HG03354 (cell line): ENCODE data around the gene STAT6.
"Not testable (repeated sequence)": the region's sequence is repeated elsewhere in the genome, so short reads cannot be mapped to it uniquely, and the experiment has no call there.

Experiments used
- ATAC-seq: cut with Tn5 transposase; IDR thresholded peaks from one replicate; pipeline ENCODE4 v1.9.1; 2021; ENCODE audit warnings: mild to moderate bottlenecking; ENCODE audit not compliant: unreplicated experiment, poor library complexity, severe bottlenecking

Gene STAT6

GRCh38 chr12:57128519-57129247, 17.5 kb upstream of the STAT6 start:
- ATAC-seq, result no peak

DNA sequence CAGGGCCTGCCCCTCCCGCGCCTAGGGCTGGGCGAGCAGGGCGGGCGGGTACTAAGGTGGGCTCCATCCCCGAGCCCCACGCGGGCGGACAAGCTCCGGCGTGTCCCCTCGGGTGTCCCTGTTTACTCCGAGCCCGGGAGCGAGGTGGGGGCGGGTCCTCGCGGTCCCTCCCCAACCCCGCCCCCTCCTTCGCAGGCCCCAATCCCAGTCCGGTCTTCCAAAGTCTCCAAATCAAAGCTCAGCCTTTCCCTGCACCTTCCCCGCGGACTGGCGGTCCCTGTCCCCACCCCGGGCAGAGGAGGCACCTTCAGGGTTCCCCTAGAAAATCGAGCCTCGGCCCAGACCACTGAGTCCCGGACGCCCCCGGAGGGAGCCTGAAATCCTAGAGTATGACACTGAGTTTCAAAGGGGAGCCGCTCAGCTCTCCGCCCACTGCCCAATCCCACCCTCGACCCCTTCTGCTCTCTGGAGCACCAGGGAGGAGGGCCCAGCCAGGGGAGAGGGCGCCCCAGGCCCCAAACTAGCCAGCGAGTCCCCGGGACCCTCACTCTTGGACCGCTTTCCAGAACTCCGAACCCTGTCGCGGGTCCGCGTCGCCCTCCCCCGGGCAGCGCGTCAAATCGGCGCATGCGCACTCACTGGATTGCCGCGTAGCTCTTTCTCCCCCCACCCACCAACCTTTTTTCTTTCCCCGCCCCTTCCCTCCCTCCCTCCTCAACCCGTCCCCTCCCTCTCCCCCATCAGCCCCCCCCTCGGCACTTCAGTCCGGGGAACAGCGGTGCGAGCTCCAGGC, 16.8 kb upstream of the STAT6 start, which contains the start of gene LRP1:
Gene LRP1 (plus strand): TSS at position 758 of the 793 bp plus-strand sequence. CDS start 482 bp downstream, outside the sequence.
- no peak for ATAC-seq

DNA sequence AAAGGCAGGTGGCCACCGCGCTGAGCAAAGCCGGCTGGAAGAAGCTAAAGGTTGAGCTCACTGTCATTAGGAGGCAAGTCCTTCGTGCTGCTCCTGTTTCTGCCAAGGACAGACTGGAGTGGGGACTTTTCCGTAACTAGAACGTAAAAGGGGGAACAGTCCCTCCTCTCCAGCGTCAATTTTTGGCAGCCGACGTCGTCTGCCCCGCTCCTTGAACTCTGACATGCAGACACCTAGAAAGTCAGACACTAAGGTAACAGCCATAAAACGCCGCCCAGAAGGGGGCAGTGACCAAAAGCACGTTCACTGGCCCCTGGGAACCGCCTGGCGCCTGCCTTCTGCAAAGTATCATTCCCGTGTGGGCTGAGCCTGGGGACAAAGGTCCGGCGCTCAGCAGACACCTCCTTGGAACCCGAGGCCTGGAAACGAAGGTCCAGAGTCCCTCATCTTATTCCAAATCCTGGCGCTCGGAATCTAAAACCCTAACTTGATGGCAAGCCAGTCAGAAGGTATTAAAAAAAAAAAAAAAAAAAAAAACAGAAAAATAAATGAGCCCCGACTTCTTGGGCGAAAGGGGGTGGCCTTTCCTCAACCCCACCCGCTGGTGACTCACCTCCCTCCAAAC, 16.1 kb upstream of the STAT6 start:
- ATAC-seq, result no peak

GRCh38 chr12:57126561-57126960, 15.4 kb upstream of the STAT6 start:
- ATAC-seq, result no peak

- ATAC-seq, result no peak
Measured at GRCh38 chr12:57126061-57126460, 14.9 kb upstream of the STAT6 start.

GRCh38 chr12:57124261-57124877, 13.2 kb upstream of the STAT6 start:
- no peak for ATAC-seq

DNA sequence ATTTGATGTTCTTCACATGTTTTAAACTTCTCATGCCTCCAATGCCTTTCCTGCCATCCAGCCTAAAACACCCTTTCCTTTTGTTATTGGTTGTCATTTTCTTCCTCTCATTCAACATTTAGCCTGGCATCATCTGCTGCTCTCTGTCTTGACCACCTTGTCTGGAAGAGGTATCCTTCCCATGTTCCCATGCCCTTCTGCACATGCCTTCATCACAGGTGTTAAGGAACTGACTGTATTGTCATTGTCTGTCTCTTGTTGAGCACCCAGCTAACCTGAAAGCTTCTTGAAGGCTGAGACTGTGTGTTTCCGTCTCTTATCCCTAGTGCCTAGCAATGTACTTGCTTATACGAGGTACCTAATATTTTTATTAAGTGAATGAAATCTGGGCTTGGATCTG, 12.7 kb upstream of the STAT6 start:
- ATAC-seq, result no peak

DNA sequence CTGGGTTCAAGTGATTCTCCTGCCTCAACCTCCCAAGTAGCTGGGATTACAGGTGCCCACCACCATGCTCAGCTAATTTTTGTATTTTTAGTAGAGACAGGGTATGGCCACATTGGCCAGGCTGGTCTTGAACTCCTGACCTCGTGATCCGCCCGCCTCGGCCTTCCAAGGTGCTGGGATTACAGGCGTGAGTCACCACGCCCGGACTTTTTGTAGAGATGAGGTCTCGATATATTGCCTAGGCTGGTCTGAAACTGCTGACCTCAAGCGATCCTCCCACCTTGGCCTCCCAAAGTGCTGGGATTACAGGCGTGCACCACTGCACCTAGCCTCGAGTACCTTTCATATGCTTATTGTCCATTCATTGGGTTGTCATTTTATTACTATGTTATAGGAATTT, 9.6 kb upstream of the STAT6 start:
- ATAC-seq, result not testable (repeated sequence)

DNA sequence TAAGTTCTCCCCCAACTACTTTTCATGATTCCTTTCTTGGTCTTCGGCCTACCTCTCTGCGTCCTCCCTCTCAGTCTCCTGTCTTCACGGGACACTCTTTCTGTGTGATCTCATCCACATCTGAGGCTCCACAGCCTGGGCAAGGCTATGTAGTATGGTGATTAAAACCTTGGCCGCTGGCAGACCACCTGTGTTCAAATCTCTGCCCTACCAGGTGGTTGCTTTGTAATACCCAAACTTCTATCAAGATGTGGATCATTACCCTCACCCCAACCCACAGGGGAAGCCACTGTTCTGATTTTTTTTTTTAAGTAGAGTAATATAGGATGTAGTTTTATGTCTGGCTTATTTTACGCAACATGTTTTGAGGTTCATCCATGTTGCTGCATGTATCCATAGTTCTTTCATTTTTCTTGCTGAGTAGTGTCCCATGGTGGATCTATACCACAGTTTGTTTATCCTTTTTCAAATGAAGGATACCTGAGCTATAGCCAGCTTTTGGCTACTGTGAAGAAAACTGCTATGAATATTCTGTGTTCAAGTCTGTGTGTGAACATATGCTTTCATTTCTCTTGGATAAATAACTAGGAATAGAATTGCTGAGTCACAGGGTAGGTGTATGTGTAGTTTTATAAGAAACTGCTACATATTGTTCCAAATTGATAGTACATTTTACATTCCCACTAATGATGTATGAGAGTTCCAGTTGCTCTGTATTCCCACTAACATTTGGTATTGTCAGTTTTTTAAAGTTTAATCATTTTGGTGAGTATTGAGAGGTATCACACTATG, 8.3 kb upstream of the STAT6 start:
- no peak for ATAC-seq

DNA sequence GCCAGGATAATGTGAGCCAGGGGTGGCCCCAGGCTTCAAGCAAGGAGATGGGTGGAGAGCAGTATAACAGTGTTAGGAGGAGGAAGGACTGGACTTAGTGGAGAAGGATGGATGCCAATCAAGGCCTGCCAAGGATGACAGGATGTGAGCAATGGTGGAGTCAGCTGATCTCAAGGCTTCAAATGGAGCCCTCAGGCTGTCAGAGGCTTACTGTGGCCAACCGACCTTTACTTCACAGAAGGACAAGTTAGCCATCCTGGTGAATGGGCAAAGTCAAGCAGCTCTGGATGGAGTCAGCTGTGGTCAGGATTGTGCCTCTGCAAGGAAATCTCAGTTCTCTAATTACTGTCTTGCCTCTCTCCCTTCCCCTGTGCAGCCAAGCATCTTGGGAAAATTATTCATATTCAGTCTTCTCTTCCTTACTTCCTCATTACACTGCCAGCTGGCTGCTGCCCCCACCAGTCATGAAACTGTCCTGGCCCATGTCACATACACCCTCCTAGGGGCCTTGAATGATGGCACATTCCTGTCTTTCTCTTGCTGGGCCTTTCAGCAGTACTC, 7.6 kb upstream of the STAT6 start:
- no peak for ATAC-seq

GRCh38 chr12:57116580-57117281, 5.6 kb upstream of the STAT6 start:
- no peak for ATAC-seq

GRCh38 chr12:57112492-57113294, 1.5 kb upstream of the STAT6 start:
- ATAC-seq, result peak; percentile 68

DNA sequence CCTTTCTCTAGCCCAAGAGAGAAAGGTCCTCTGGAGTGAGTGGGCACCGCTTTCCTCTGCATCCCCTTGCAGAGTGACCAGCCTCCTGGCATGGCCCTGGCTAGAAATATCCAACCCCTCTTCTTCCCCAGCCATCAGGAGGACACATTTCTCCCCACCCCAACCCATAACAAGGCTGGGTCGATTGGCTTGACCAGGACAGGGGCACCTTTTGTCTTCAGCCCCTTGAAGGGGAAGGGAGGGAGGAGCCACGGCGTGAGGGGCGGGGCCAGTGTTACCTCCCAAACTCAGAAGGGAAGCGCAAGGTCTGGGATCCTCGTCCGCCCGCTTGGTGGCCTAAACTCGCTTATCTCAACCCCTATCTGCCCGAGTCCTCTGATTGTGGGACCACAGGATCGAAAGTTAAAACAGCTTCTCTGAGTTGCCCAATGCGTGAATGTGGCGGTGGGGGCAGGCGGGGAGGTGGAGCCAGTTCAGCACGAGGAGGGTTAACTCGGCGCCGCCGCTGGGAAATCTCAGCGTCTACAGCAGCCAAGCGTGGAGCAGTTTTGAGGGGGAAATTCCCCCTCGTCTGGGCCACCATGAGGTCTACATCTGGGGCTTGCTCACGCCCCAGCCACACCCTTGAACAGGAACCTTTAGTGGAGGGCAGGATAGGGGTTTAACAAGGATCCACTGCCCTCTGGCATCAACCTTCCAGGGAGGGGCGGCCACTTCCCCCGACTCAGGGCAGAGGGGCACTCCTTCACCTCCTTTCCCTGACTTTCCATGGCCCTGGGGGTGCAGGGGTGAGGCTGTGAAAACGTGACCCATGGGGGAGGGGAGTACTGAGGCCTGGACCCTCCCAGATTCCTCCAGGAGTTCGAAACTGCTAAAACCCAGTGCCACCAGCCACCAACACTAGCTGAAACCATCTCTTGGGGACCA, 795 bp downstream of the STAT6 start:
- ATAC-seq, result peak; percentile 52

DNA sequence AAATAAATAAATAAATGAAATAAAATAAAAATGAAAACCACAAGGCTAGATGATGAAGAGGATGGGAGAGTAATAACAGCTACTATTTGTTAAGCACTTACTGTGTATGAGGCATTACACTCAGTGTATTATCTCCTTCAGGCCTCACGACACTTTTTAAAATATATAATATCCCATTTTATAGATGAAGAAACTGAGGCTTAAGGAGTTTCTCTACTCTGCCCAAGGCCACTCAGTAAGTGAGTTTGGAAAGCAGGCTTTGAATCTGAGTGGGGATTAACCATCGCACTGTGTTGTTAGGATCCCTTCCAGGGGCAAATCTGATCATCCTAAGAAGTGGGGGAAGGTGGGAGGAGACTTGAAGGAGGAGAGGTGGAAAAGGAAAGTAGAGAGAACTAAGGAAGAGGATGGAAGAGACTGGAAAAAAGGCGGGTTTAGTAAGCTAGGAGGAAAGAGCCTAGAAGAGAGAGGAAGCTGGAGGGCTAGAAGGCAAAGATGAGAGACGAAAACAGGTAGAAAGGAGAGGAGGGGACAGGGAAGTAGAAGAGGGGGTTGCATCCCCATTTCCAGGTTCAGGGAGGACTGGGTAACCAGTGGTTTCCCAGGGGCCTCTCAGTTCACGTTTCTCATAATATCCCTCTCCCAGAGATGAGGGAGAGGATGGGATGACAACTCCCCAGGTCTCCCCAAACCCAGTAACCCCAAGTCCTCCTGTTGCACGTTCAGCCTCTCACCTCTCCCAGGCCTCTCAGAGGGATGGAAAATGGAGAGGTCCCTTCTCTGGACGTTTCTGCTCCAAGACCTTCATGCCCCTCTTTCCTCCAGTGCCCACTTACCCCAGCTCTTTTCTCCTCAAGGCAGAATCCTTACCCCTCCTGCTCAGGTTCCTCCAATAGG, 1.7 kb downstream of the STAT6 start:
- ATAC-seq, result no peak

- no peak for ATAC-seq
Measured at GRCh38 chr12:57107456-57108155, 3.6 kb downstream of the STAT6 start.
